Activated CD4-positive, alpha-beta T cell treated with anti-CD3 and anti-CD28 coated beads, Interleukin-2, amount 50 U/mL, for 1 hour (primary cell): ENCODE data around the gene CNNM4.
A peak's percentile ranks its signal among the peaks of the same experiment; 100 is the strongest.

Source experiments
- DNase-seq: peaks from one replicate; pipeline ENCODE4 v3.0.0-alpha.2; 2020

CNNM4 gene

GRCh38 chr2:96760036-96760985, at the start of gene CNNM4:
CNNM4 (plus strand) TSS chr2:96760902; CDS start chr2:96761000, 98 bp downstream.
- DNase-seq = peak; percentile 89

- DNase-seq = no peak
Measured at GRCh38 chr2:96710985-96711384, 49.7 kb upstream of the CNNM4 start.

GRCh38 chr2:96715658-96716057, 45.0 kb upstream of the CNNM4 start:
- DNase-seq = no peak

GRCh38 chr2:96716388-96716787, 44.3 kb upstream of the CNNM4 start:
- DNase-seq = no peak

GRCh38 chr2:96726131-96726530, 34.6 kb upstream of the CNNM4 start:
- no peak for DNase-seq

GRCh38 chr2:96727431-96727830, 33.3 kb upstream of the CNNM4 start:
- DNase-seq = no peak

- no peak for DNase-seq
Measured at GRCh38 chr2:96729748-96730147, 31.0 kb upstream of the CNNM4 start.

- DNase-seq = no peak
Measured at GRCh38 chr2:96730212-96730611, 30.5 kb upstream of the CNNM4 start.

- DNase-seq = no peak
Measured at GRCh38 chr2:96733931-96734330, 26.8 kb upstream of the CNNM4 start.

GRCh38 chr2:96734880-96735583, 25.7 kb upstream of the CNNM4 start:
- no peak for DNase-seq

GRCh38 chr2:96737251-96737650, 23.5 kb upstream of the CNNM4 start:
- DNase-seq = no peak

- no peak for DNase-seq
Measured at GRCh38 chr2:96737831-96738230, 22.9 kb upstream of the CNNM4 start.

- DNase-seq = no peak
Measured at GRCh38 chr2:96739076-96739632, 21.5 kb upstream of the CNNM4 start.

- DNase-seq = peak; percentile 94
Measured at GRCh38 chr2:96739633-96740428, 20.9 kb upstream of the CNNM4 start, which contains the start of gene LMAN2L. LMAN2L (minus strand) TSS chr2:96740064; CDS start chr2:96740040, 24 bp downstream.

- no peak for DNase-seq
Measured at GRCh38 chr2:96747061-96747617, 13.6 kb upstream of the CNNM4 start.

GRCh38 chr2:96751800-96752199, 8.9 kb upstream of the CNNM4 start:
- no peak for DNase-seq

GRCh38 chr2:96753661-96754282, 6.9 kb upstream of the CNNM4 start:
- no peak for DNase-seq

- no peak for DNase-seq
Measured at GRCh38 chr2:96754317-96754716, 6.4 kb upstream of the CNNM4 start.

- no peak for DNase-seq
Measured at GRCh38 chr2:96756788-96757476, 3.8 kb upstream of the CNNM4 start.

GRCh38 chr2:96757477-96757860, 3.2 kb upstream of the CNNM4 start:
- no peak for DNase-seq

GRCh38 chr2:96758987-96759386, 1.7 kb upstream of the CNNM4 start:
- no peak for DNase-seq
